Stimulated activated naive B cell treated with anti-CD40 and anti-IgM and Interleukin-4, amounts not matched to agents 10 μg/mL and 1 μg/mL and 100 μg/mL, for 72 hours (primary cell): ENCODE measurements around the gene CCDC85C.

Experiments used
- ATAC-seq, 2 donors: fragments of 150-1000 bp; cut with Tn5 transposase; replicated peaks; 2 replicates each; pipeline ENCODE4 v1.10.0; 2021; ENCODE audit warnings: moderate library complexity in 1 of 2
- DNase-seq: peaks from one replicate; pipeline ENCODE4 v3.0.0; 2021
- H3K27ac Mint-ChIP-seq: one replicate; pipeline ENCODE4 v1.8.0; 2022; ENCODE audit warnings: mild to moderate bottlenecking, mixed read lengths
- H3K27me3 Mint-ChIP-seq, 2 donors: one replicate each; pipeline ENCODE4 v1.8.0; 2022; ENCODE audit warnings: mixed read lengths in 2 of 2
- H3K36me3 Mint-ChIP-seq, 2 donors: one replicate each; pipeline ENCODE4 v1.8.0; 2022; ENCODE audit warnings: mixed read lengths in 2 of 2, mild to moderate bottlenecking in 1 of 2
- H3K4me1 Mint-ChIP-seq, 2 donors: one replicate each; pipeline ENCODE4 v1.8.0; 2022; ENCODE audit warnings: mixed read lengths in 2 of 2, mild to moderate bottlenecking in 1 of 2
- H3K4me3 Mint-ChIP-seq, 2 donors: one replicate each; pipeline ENCODE4 v1.8.0; 2022; ENCODE audit warnings: mild to moderate bottlenecking in 2 of 2, mixed read lengths in 2 of 2, moderate library complexity in 1 of 2
- H3K9me3 Mint-ChIP-seq, 2 donors: one replicate each; pipeline ENCODE4 v1.8.0; 2022; ENCODE audit warnings: mixed read lengths in 2 of 2, mild to moderate bottlenecking in 1 of 2

CCDC85C gene

DNA sequence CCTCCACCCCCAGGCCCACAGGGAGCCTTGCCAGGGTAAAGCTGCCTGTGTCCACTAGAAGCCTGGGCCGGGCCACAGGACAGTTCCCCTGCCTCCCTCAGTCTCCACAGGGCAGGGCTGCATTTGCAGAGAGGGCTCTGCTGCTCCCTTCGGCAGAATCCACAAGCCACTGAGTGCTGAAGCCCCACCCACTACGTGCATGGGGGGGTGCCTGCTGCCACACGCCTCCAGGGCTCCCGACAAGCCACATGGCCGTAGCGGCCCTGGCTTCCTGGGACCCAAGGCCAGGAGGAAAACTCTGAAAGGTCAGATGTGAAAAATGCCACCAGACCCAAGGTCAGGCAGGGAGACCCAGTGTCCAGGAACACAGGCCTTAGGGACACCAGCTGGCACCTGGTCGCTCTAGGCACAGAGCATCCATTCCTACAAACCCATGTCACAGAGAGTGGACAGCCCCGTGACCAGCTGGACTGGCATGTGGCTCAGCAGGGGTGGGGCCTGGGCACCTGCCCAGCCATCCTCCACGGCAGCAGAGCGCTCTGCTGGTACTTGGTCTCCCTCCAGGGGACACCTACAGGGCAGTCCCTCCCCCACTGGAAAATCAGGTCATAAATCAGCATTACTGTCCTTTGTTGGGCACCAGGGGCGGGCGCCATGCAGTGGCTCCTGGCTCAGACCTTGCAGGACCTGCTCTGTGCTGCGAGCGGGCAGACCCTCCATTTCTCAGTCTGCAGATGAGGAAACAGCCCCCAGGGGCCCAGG lies 42.9 kb downstream of the CCDC85C start:
- H3K36me3 Mint-ChIP-seq = no peaks in the 10 kb centered on the region
- peaks cover 6 to 9% of the 10 kb centered on the region in 2 donors for H3K27me3 Mint-ChIP-seq
- no peak for ATAC-seq
- H3K4me3 Mint-ChIP-seq = no peak overlapping the region
- DNase-seq = no peak
- no peak overlapping the region for H3K27ac Mint-ChIP-seq
- H3K4me1 Mint-ChIP-seq = no peaks in the 10 kb centered on the region
- H3K9me3 Mint-ChIP-seq = peaks cover 0 to 1% of the 10 kb centered on the region in 2 donors

DNA sequence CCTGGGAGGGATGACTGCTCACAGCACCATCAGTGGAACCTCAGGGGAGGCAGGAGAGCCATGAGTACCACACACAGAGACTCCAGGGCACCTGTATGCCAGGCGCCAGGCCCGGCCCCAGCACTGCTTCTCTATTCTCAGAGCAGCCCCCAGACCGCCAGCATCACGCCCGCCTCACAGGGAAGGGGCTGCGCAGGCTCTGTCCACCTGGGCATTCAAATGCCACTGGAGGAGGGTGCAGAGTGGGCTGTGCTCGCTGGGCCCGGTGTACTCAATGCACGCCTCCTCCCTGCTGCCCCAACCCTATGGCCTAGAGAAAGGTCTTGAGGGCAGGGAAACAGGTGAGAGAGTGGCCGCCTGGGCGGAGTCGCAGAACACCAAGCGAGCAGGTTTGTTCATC lies 43.6 kb downstream of the CCDC85C start:
- peaks cover 0 to 1% of the 10 kb centered on the region in 2 donors for H3K9me3 Mint-ChIP-seq
- H3K27me3 Mint-ChIP-seq = peaks cover 6 to 9% of the 10 kb centered on the region in 2 donors
- H3K36me3 Mint-ChIP-seq = no peaks in the 10 kb centered on the region
- H3K4me1 Mint-ChIP-seq = no peaks in the 10 kb centered on the region
- no peak overlapping the region for H3K4me3 Mint-ChIP-seq
- DNase-seq = no peak
- H3K27ac Mint-ChIP-seq = no peak overlapping the region
- ATAC-seq = no peak

DNA sequence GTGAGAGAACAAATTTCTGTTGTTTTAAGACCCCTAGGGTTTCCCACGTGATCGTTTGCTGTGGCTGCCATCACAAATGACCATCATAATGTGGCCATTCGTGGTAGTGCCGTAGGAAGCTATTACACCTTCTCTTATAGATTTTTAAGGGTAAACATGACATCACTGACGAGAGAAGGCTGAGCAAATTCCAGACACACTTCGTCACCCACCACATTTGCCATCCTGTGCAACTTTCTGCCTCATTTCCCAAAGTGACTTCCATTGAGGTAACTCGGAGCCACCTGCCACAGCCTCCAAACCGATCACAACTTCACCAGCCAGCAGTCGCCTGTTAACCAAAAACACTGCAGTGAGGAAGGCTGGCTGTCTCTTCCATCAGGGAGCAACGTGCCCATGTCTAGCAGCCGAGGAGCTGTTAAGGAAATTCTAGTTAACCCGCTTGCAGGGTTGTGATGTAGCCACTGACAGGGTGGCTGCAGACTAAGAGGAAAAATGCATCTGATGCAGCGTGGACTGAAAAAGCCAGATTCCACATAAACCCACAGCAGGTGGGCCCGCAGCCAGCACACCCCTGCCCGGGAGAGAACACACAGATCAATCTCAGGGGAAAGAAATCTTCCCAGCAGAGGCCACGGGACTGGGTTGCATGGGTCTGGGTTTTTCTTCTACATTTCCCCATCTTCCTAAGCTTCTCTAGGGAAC lies 44.6 kb downstream of the CCDC85C start:
- ATAC-seq (no peak), DNase-seq (no peak)
- Mint-ChIP-seq H3K4me3 (no peak overlapping the region), H3K27ac (no peak overlapping the region), H3K36me3 (no peaks in the 10 kb centered on the region), H3K27me3 (peaks cover 5 to 7% of the 10 kb centered on the region in 2 donors), H3K4me1 (no peaks in the 10 kb centered on the region), H3K9me3 (peaks cover 0 to 1% of the 10 kb centered on the region in 2 donors)

DNA sequence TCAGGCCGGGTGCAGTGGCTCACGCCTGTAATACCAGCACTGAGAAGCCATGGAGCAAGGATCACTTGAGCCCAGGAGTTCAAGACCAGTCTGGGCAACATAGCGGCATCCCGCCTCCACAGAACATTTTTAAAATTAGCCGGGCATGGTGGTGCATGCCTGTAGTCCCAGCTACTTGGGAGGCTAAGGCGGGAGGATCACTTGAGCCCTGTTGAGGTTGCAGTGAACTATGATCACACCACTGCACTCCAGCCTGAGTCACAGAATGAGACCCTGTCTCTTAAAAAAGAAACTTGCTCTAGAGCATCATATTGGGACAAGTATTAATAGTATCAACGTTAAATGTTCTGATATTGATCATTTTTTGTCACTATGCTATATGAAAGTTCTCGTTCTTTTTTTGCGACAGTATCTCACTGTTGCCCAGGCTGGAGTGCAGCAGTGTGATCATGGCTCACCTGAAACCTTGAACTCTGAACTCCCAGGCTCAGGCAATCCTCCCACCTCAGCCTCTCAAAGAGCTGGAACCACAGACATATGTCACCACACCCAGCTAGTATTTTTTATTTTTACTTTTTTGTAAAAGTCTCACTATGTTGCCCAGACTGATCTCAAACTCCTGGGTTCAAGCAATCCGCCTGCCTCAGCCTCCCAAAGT lies 47.7 kb downstream of the CCDC85C start:
- Mint-ChIP-seq H3K4me3 (no peak overlapping the region), H3K27ac (no peak overlapping the region), H3K36me3 (no peaks in the 10 kb centered on the region), H3K9me3 (peaks cover 0 to 1% of the 10 kb centered on the region in 2 donors), H3K27me3 (peaks cover 3 to 4% of the 10 kb centered on the region in 2 donors), H3K4me1 (no peaks in the 10 kb centered on the region)
- no peak for DNase-seq
- no peak for ATAC-seq

DNA sequence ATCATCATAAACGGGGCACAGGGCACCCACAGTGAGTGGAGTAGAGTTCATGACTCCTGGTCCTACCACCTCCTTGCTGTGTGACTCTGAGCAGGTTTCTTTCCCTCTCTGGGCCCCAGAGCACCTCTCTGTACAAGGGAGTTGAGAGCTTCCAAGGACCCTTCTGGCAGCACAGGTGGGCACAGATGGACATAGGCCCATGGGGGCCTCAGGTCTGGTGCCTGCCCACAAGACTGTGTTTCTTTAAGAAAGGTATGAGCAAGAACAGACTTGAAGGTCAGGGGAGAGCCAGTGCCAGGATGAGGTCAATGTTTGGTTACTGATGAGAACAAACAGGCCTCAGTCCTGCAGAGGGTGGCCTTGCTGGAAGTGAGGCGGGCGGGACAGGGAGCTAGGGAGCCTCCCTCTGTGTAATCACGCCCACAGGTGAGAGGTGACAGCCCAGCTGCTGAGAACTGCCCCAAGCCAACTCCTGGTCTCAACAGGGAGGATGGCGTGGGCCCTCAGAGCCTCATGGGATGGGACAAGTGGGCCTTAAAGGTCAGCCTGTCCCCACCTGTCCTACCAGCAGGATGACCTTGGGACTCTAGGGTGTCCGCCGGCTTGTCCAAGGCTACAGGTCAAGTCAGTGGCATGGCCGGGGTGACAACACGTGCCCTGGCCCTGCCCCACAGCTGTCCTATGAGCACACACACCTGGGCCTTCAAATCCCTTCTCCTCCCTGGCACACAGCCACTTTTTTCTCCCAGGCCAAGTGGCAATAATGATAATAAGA lies 49.1 kb downstream of the CCDC85C start:
- DNase-seq (no peak), ATAC-seq (no peak)
- Mint-ChIP-seq H3K36me3 (no peaks in the 10 kb centered on the region), H3K27ac (no peak overlapping the region), H3K4me1 (peaks cover 0 to 9% of the 10 kb centered on the region in 2 donors), H3K4me3 (no peak overlapping the region), H3K27me3 (peaks cover 4 to 5% of the 10 kb centered on the region in 2 donors), H3K9me3 (peaks cover 0 to 1% of the 10 kb centered on the region in 2 donors)

DNA sequence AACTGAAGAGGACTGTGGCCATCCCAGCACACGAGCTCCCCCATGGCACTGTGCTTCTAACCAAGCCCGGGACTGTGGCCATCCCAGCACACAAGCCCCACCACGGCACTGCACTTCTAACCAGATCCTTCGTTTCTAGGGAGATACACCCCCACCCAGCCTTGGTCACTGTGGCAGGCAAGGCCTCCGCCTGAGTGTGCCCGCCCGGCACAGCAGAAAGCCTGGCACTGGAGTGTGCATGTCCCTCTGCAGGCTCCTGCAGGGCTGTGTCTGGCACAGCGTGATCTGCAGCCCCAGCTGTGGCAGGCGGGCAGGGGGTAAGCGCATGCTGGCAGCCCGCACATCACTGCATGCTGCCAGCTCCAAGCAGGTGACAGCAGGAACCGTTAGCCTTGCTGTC lies 49.8 kb downstream of the CCDC85C start:
- H3K4me1 Mint-ChIP-seq = peaks cover 0 to 11% of the 10 kb centered on the region in 2 donors
- peaks cover 4 to 5% of the 10 kb centered on the region in 2 donors for H3K27me3 Mint-ChIP-seq
- no peak overlapping the region for H3K4me3 Mint-ChIP-seq
- no peak for DNase-seq
- no peak overlapping the region for H3K27ac Mint-ChIP-seq
- ATAC-seq = no peak
- H3K36me3 Mint-ChIP-seq = no peaks in the 10 kb centered on the region
- peaks cover 0 to 1% of the 10 kb centered on the region in 2 donors for H3K9me3 Mint-ChIP-seq

DNA sequence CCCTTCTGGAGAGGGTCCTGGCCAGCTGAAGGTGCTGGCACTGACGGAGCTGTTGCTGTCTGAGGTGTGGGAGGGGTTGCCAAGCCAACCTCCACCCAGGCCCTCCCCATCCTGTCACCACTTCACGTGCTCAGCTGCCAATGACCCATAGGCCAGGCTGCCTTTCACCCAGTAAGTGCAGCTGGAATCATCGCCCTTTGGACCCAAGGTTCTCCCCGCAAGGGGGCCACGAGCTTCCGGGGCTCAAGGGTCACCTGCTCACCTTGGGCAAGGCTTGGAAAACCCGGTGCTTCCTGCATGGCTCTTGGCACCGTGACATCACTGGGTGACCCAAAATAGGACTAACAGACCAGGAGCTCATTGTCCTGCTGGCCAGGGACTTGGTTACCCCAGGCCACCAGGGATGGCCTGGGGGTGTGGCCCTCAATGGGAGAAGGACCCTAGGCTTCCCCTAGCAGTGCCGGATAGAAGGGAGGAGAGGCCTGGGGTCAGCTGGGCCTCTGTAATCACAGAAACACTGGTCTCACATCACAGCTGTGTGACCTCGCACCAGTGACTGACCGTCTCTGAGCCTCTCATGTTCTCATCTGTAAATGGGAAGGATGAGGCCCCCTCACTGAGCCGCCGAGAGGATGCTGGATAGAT lies 51.3 kb downstream of the CCDC85C start:
- ATAC-seq = no peak
- H3K36me3 Mint-ChIP-seq = no peaks in the 10 kb centered on the region

DNA sequence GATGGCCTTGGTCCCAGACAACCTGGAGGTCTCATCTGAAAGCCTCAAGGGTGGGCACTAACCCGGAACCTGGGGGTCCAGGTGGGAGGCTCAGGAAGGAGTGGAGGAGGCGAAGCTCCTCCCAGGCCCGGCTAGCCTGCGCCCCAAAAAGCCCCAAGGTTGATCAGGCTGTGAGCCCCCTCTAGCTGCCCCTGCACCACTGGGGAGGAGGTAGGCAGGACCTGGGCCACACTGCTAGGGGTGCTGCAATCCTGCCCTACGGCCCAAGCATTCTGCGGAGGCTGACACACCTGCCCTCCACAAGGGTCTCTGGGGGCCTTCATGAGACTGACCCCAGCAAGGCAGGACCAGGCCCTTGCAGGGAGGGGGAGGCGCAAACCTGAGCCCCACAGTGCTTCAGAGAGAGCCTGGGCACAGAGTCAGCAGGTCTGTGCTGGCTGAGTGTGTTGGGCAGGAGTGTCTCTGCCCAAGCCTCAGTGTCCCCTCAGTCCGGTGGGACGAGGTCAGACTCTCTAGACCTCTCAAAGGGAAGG lies 51.9 kb downstream of the CCDC85C start:
- no peak overlapping the region for H3K4me3 Mint-ChIP-seq

More for the DNA sequence above, 51.3 kb downstream of the CCDC85C start:
- H3K4me3 Mint-ChIP-seq = no peak overlapping the region
- DNase-seq = no peak
- H3K27me3 Mint-ChIP-seq = peaks cover 0 to 9% of the 10 kb centered on the region in 2 donors
- H3K27ac Mint-ChIP-seq = no peak overlapping the region
- H3K4me1 Mint-ChIP-seq = peaks cover 10 to 14% of the 10 kb centered on the region in 2 donors
- H3K9me3 Mint-ChIP-seq = no peaks in the 10 kb centered on the region

DNA sequence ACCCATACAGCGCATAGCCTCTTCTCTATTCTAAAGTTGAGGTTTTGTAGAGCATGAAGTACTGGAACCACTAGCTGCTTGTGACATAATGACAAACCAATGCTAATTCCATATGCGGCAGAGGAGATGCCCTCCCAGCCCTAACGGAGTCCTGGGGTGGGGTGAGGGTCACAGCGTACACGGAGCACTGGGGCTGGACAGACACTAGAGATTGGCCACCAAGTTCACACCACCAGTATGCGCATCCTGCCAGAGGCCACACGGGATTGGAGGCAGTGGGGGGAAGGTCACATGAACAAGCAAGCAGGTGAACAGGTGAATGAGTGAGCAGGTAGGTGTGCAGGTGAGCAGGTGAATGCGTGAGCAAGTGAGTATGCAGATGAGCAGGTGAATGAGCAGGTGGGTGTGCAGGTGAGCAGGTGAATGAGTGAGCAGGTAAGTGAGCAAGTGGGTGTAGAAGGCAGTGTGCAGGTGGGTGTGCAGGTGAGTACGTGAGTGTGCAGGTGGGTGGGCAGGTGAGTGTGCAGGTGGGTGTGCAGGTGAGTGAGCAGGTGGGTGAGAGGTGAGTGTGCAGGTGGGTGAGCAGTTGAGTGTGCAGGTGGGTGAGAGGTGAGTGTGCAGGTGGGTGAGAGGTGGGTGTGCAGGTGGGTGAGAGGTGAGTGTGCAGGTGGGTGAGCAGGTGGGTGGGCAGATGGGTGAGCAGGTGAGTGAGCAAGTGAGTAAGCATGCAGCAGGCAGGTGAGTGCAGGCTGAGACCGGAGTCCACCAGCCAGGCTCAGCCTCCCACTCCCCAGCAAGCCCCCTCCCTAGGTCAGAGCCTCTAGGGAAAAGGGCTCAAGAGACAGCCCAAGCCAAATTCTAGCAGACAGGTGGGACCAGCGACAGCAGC lies 52.7 kb downstream of the CCDC85C start:
- Mint-ChIP-seq H3K27me3 (peaks cover 0 to 9% of the 10 kb centered on the region in 2 donors), H3K9me3 (no peaks in the 10 kb centered on the region), H3K4me3 (no peak overlapping the region), H3K27ac (no peak overlapping the region), H3K36me3 (no peaks in the 10 kb centered on the region), H3K4me1 (peaks cover 10 to 14% of the 10 kb centered on the region in 2 donors)
- ATAC-seq = peak in 1 of 2 donors; percentile 28
- no peak for DNase-seq

More for the DNA sequence above, 51.9 kb downstream of the CCDC85C start:
- no peak for DNase-seq
- H3K27me3 Mint-ChIP-seq = peaks cover 0 to 9% of the 10 kb centered on the region in 2 donors
- H3K36me3 Mint-ChIP-seq = no peaks in the 10 kb centered on the region
- peaks cover 10 to 14% of the 10 kb centered on the region in 2 donors for H3K4me1 Mint-ChIP-seq
- no peak for ATAC-seq
- no peaks in the 10 kb centered on the region for H3K9me3 Mint-ChIP-seq
- H3K27ac Mint-ChIP-seq = no peak overlapping the region

DNA sequence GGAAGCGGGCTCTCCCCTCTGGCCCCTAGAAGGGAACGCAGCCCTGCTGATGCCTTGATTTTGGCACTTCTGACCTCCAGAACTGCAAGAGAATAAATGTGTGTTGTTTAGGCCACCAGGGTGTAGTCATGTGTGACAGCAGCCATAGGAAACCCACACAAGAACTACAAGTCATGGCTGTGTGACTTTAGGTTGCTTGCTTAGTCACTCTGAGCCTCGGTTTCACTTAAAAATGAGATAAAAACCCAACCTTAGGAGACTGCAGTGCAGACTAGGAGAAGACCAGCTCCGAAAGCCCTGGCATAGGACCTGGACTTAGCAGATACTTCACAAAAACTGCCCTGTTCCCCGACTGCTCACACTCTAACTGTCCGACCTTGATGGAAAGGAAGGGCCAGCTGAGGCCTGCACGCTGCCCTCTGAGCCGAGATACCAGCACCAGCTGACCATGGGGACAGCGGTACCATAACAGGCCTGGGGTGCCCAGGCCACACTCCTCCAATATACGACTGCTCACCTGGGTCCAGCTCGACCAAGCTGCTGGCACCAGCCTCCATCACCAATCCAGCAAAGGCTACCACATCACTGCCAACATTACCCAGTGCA lies 53.5 kb downstream of the CCDC85C start:
- no peak for DNase-seq
- Mint-ChIP-seq H3K4me3 (no peak overlapping the region), H3K27me3 (peaks cover 5 to 9% of the 10 kb centered on the region in 2 donors), H3K4me1 (peaks cover 10 to 14% of the 10 kb centered on the region in 2 donors), H3K27ac (no peak overlapping the region), H3K36me3 (no peaks in the 10 kb centered on the region), H3K9me3 (no peaks in the 10 kb centered on the region)
- ATAC-seq = no peak

DNA sequence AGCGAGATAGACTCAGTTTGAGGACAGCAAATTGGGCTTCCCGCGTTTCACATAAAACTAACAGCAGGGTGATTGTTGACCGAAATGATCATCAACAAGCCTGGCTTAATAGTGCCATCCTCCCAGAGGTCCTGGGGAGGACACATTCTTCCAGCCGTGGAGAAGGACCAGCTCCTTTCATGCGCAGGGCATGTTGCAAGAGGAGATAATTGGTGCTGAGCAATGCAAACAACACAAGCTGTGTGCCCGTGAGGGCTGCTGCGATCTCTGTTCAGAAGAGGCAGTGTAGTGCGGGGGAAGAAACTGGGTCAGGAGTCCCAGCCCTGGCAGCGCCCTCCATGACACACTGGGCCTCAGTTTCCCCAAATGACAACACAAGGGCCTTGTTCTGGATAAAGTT lies 54.3 kb downstream of the CCDC85C start:
- peaks cover 8 to 15% of the 10 kb centered on the region in 2 donors for H3K27me3 Mint-ChIP-seq
- no peaks in the 10 kb centered on the region for H3K9me3 Mint-ChIP-seq
- H3K27ac Mint-ChIP-seq = no peak overlapping the region
- ATAC-seq (no peak), DNase-seq (no peak)
- no peak overlapping the region for H3K4me3 Mint-ChIP-seq
- H3K36me3 Mint-ChIP-seq = no peaks in the 10 kb centered on the region
- H3K4me1 Mint-ChIP-seq = peaks cover 10 to 14% of the 10 kb centered on the region in 2 donors

DNA sequence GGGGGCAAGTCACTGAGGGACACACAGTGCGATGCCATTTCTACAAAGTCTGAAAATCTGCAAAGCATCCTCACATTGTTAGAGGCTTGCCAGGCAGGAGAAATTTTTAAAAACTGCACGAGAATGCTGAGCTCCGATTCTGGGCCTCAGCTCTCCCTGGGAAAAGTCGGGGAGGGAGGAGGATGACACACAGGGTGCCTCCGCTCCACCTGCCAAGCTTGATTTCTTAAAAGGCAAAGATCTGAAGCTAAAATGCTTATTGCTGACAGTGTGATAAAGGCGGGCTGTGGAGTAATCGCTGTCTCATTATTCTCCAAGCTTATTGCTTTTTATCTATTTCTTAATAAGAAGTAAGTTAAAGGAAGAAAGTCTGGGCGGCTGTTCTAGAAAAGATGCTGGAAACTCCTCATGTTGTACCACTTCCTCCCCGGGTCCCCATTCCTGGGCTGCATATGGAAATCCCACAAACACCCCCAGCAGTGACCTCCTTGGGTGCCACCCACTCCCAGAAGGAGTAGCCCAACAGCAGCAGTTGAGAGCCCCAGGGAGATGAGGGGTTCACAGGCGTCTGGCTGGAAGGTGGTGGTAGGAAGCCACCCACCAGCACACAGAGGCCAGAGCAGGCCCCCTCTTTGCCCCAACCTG lies 55.0 kb downstream of the CCDC85C start:
- no peak overlapping the region for H3K4me3 Mint-ChIP-seq
- H3K36me3 Mint-ChIP-seq = no peaks in the 10 kb centered on the region
- DNase-seq = no peak
- H3K9me3 Mint-ChIP-seq = no peaks in the 10 kb centered on the region
- H3K4me1 Mint-ChIP-seq = peaks cover 10 to 14% of the 10 kb centered on the region in 2 donors
- H3K27ac Mint-ChIP-seq = no peak overlapping the region
- peaks cover 11 to 16% of the 10 kb centered on the region in 2 donors for H3K27me3 Mint-ChIP-seq
- no peak for ATAC-seq
